Peyer's patch (tissue), 4 donors: Measurements from ENCODE around the gene NSUN3.
A peak's percentile ranks its signal among the peaks of the same experiment; 100 is the strongest.

ENCODE experiments used
- POLR2A ChIP-seq, 2 donors: fragments of 450-650 bp; IDR thresholded peaks; one replicate each; pipeline ENCODE4 v1.5.1; 2017; ENCODE audit warnings: antibody characterized with exemption in 2 of 2, mild to moderate bottlenecking in 2 of 2, moderate library complexity in 2 of 2
- TF ChIP-seq, protein P1 (sequence below), 6 experiments: fragments of 450-650 bp in 4 of 6; fragments of 200-600 bp in 2 of 6; sonication (generic) in 1 of 6; IDR thresholded peaks; one replicate each; pipeline ENCODE4 v1.5.1; 2017 to 2019; ENCODE audit warnings: antibody characterized with exemption in 6 of 6, mild to moderate bottlenecking in 3 of 6, moderate library complexity in 1 of 6

DNA sequence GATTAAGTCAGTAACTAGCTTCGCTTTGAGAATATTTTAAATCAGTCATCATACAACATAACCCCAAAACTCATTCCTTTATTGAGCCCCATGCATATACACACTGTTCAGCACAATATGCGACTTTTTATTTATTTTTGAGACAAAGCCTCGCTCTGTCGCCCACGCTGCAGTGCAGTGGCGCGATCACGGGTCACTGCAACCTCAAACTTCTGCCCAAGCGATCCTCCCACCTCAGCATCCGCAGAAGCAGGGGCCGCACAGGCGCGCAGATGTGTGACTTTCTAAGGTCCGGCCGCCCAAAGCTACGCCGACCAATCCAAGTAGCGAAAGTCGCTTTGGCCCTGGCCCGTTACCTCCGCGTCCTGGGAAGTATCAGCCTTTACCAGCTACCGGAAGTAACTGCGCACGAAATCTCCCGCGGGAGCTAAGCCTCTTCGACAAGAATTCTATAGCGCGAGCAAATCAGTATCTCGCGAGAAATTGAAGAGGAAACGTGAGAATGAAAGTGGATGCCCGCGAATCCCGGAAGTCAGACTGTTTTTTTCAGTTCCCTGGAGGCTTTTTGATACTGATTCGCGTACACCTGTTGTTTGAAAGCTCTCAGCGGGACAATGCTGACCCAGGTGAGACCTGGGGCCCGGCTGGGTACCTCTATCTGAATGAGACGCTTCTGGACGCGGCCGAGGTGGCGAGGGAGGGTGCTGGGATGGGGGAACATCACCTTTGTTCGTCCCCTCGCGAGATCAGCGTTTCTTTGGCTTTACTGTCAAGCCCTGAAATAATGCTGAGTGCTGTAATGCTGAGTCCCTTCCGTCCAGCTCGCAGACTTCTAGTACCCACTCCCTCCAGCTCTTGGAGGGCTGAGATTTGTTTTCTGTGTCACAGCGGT, at the start of gene NSUN3, which contains the start of gene DHFR2:
- TF ChIP-seq, protein P1, sequence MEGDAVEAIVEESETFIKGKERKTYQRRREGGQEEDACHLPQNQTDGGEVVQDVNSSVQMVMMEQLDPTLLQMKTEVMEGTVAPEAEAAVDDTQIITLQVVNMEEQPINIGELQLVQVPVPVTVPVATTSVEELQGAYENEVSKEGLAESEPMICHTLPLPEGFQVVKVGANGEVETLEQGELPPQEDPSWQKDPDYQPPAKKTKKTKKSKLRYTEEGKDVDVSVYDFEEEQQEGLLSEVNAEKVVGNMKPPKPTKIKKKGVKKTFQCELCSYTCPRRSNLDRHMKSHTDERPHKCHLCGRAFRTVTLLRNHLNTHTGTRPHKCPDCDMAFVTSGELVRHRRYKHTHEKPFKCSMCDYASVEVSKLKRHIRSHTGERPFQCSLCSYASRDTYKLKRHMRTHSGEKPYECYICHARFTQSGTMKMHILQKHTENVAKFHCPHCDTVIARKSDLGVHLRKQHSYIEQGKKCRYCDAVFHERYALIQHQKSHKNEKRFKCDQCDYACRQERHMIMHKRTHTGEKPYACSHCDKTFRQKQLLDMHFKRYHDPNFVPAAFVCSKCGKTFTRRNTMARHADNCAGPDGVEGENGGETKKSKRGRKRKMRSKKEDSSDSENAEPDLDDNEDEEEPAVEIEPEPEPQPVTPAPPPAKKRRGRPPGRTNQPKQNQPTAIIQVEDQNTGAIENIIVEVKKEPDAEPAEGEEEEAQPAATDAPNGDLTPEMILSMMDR (IDR thresholded peaks at IDR 0.05), result no peak
- peak in 1 of 2 donors; percentile 22 for TF ChIP-seq POLR2A (IDR thresholded peaks at IDR 0.05)
